SW480 (cell line): ENCODE results near the gene ZGRF1.
"Not testable (repeated sequence)": the region's sequence is repeated elsewhere in the genome, so short reads cannot be mapped to it uniquely, and the experiment has no call there.

ENCODE experiments used
- DNase-seq: peaks from one replicate; pipeline ENCODE4 v3.0.0-alpha.2; 2016; ENCODE audit warnings: low spot score

The ZGRF1 gene

GRCh38 chr4:112515198-112516065 is 121.3 kb downstream of the ZGRF1 start:
- peak; percentile 32 for DNase-seq

GRCh38 chr4:112514647-112515197 is 122.0 kb downstream of the ZGRF1 start:
- DNase-seq = no peak

GRCh38 chr4:112513971-112514646 is 122.6 kb downstream of the ZGRF1 start:
- no peak for DNase-seq

- DNase-seq = no peak
Observed at GRCh38 chr4:112511803-112512118, 124.9 kb downstream of the ZGRF1 start.

GRCh38 chr4:112511093-112511802 is 125.5 kb downstream of the ZGRF1 start:
- no peak for DNase-seq

- no peak for DNase-seq
Observed at GRCh38 chr4:112510291-112511092, 126.2 kb downstream of the ZGRF1 start.

- DNase-seq = no peak
Observed at GRCh38 chr4:112509243-112510141, 127.2 kb downstream of the ZGRF1 start.

- DNase-seq = no peak
Observed at GRCh38 chr4:112508356-112508755, 128.4 kb downstream of the ZGRF1 start.

- DNase-seq = no peak
Observed at GRCh38 chr4:112504807-112505206, 131.9 kb downstream of the ZGRF1 start.

GRCh38 chr4:112502871-112503270 is 133.8 kb downstream of the ZGRF1 start:
- no peak for DNase-seq

GRCh38 chr4:112492321-112492720 is 144.4 kb downstream of the ZGRF1 start:
- no peak for DNase-seq

- DNase-seq = not testable (repeated sequence)
Observed at GRCh38 chr4:112490808-112491207, 145.9 kb downstream of the ZGRF1 start.
